H1 (cell line): ENCODE measurements around the gene MUC4.

Experiments used
- CTCF ChIP-seq, 3 experiments: IDR thresholded peaks; 1 replicate in 2 of 3; 2 replicates in 1 of 3; pipeline versions ENCODE4 v1.5.1 to v1.6.1; 2011; ENCODE audit warnings: low read length in 3 of 3, mild to moderate bottlenecking in 3 of 3, inconsistent platforms in 2 of 3, low read depth in 1 of 3, moderate library complexity in 1 of 3; ENCODE audit not compliant: insufficient read depth in 1 of 3; ENCODE audit errors: control extremely low read depth in 1 of 3
- EP300 ChIP-seq, 2 experiments: IDR thresholded peaks; 1 replicate in 1 of 2; 2 replicates in 1 of 2; pipeline ENCODE4 v1.6.1; 2011 to 2012; ENCODE audit warnings: low read depth in 2 of 2, low read length in 2 of 2, mild to moderate bottlenecking in 2 of 2, borderline replicate concordance in 1 of 2, inconsistent platforms in 1 of 2, moderate library complexity in 1 of 2
- EZH2 ChIP-seq: fragments of 200-600 bp; sonication (generic); IDR thresholded peaks from 2 replicates; pipeline ENCODE4 v1.7.1; 2012; ENCODE audit warnings: low read depth, mild to moderate bottlenecking, moderate library complexity, low read length, inconsistent platforms; ENCODE audit not compliant: severe bottlenecking
- KDM5A ChIP-seq: fragments of 200-600 bp; IDR thresholded peaks from 2 replicates; pipeline ENCODE4 v1.7.1; 2012; ENCODE audit warnings: mild to moderate bottlenecking, low read length, inconsistent platforms, mixed read lengths
- MAX ChIP-seq: IDR thresholded peaks from 2 replicates; pipeline ENCODE4 v1.6.1; 2012; ENCODE audit warnings: inconsistent platforms
- POU5F1 ChIP-seq: IDR thresholded peaks from 2 replicates; pipeline ENCODE4 v1.6.1; 2011; ENCODE audit warnings: low read depth, mild to moderate bottlenecking, low read length, moderate library complexity

- TF ChIP-seq CTCF (IDR thresholded peaks at IDR 0.05; ENCODE audit: control extremely low read depth in 1 of 3, insufficient read depth in 1 of 3, low read depth in 1 of 3, low read length in 3 of 3) (no peak), POU5F1 (no peak), EZH2 (no peak), EP300 (IDR thresholded peaks at IDR 0.05; ENCODE audit: borderline replicate concordance in 1 of 2, low read depth in 2 of 2, low read length in 2 of 2) (no peak), MAX (no peak), KDM5A (no peak)
Observed at GRCh38 chr3:195822131-195822696, 10.5 kb upstream of the MUC4 start.
